ENCODE data around the gene ABLIM1.

- TF ChIP-seq USF2 (IDR thresholded peaks at IDR 0.05; ENCODE audit: low read depth, low read length) (no peak), POLR2A (IDR thresholded peaks at IDR 0.05; ENCODE audit: low read depth, low read length) (no peak), CTCF (conservative IDR thresholded peaks at IDR 0.05; ENCODE audit: low read depth, low read length) (no peak), CHD1 (IDR thresholded peaks at IDR 0.05; ENCODE audit: low read depth, low read length) (no peak), MXI1 (IDR thresholded peaks at IDR 0.05; ENCODE audit: borderline replicate concordance, low read depth, low read length) (no peak)
Measured at GRCh38 chr10:114405011-114405350, 253.1 kb downstream of the ABLIM1 start.

All from IMR-90 (cell line).